GM19324 (cell line): ENCODE data around the gene MID1.

Source experiments
- ATAC-seq: cut with Tn5 transposase; IDR thresholded peaks from one replicate; pipeline ENCODE4 v1.9.1; 2021; ENCODE audit warnings: mild to moderate bottlenecking, moderate library complexity; ENCODE audit not compliant: unreplicated experiment, low FRiP score

The MID1 gene

DNA sequence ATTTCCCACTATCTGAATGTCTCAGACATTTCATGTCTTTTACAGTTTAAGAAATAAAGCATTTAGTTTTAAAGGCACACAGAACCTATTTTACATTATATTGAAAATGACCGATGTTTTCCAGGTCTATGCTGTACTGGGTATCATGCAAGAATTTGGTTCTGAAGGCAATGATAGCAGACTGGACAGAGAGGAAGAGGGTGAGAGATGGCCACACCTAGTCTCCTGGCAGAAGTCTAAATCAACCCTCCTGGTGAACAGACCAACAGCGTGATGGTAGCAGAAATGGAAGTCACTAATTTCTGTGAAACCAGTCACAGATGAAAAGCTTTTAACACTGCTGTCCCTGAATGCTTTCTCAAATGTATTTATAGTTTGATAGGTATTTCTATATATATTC is 41.9 kb downstream of the MID1 start:
- no peak for ATAC-seq

GRCh38 chrX:10577853-10578252 is 42.5 kb downstream of the MID1 start:
- ATAC-seq: no peak

DNA sequence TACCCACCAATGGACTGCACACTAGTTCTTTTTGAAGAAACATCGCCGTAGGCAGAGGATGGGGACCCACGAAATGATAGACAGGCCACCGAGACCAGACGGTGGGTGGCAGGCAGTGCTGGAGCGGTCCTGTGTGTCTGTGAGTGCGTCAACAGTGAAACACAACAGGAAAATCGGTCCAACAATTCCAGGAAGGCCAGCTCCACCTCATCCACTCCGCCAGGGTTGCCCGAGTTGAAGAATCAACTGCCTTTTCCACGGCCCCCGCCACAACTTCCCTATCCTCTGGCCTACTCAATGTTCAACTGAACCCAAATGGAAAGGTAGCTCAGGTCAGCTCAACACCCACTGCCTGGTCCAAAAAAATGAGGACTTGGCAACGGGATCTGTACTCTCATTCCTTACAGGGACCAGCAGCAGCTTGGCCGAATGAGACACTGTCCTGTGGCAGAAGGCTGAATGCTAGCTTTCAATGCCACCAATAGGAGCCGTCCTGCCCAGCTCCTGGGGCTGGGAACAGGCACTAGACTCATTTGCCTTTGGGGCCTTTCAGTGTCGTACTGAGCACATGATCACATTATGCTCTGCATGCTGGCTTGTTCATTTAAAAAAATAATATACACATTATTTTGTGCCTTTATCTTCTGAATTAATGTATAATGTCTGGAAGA is 43.5 kb downstream of the MID1 start:
- ATAC-seq: no peak

DNA sequence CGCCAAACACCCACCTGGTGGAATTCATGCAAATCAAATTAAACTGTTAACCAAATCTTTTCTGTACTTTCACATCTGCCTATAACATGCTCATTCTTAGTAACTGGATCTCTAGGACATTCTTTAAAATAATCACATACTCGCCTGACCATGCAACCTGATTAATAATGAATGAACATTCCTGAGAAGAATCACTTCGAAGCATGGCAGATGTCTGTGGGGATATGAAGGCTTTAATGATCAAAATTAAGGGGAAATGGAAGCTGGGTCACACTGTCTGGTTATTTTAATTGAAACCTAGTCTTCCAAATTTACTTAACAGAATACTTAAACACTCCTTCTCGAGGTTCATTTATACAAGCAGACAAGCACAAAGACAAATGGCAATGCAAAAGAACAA is 44.2 kb downstream of the MID1 start:
- ATAC-seq: no peak

- no peak for ATAC-seq
Observed at GRCh38 chrX:10574663-10575062, 45.7 kb downstream of the MID1 start.

DNA sequence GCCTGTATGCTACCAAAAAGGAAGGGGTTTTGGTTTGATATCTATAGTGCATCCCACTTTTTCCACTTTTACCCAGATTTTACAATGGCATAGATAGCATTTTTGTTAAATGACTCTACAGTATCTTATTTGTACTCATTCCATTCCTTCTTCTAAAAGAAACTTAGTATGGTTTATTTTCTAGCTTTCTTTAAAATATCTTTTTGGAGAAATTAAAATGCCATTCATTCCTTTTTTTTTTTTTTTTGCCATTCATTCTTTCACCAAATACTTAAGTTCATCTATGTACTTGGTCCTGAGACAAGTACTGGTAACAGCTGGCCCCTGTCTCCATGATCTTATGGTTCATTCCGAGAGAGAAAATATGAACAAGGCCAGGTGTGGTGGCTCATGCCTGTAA is 49.1 kb downstream of the MID1 start:
- no peak for ATAC-seq

DNA sequence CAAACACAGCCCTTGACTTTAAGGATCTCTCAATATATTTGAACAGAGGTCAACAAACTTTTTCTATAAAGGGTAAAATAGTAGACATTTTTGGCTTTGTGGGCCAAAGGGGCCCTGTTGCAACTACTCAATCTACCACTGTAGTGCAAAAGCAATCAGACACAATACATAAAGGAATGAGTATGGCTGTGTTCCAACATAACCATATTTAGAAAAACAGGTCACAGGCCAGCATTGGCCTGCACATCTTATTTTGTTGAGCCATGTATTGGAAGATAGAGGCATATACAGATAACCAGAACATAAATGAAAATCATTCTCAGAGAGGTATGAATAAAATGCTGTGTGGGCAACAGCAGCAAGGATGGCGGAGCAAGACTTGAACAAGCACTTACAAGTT is 49.8 kb downstream of the MID1 start:
- no peak for ATAC-seq

GRCh38 chrX:10569946-10570345 is 50.4 kb downstream of the MID1 start:
- ATAC-seq: no peak

- no peak for ATAC-seq
Observed at GRCh38 chrX:10568428-10568827, 52.0 kb downstream of the MID1 start.

DNA sequence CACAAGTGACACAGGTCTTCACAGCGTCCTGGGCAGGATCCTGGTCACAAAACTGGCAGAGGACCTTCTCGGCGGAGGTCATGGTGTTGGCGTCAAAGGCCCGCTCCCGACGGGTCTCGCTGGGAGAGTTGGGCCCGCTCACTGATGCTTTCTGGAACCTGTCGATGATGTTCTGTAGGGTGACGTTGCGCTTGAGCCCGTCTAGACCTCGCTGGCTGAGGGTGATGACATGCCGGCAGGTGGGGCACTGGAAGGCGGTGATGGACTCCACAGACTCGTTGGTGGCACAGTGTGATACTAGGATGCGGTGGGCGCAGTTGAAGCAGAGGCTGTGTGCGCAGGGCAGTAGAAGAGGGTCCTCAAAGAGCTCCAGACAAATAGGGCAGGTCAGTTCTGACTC is 53.2 kb downstream of the MID1 start:
- no peak for ATAC-seq

GRCh38 chrX:10566716-10567097 is 53.7 kb downstream of the MID1 start:
- no peak for ATAC-seq

GRCh38 chrX:10564484-10564883 is 55.9 kb downstream of the MID1 start:
- ATAC-seq: no peak

GRCh38 chrX:10557166-10557565 is 63.2 kb downstream of the MID1 start:
- no peak for ATAC-seq

DNA sequence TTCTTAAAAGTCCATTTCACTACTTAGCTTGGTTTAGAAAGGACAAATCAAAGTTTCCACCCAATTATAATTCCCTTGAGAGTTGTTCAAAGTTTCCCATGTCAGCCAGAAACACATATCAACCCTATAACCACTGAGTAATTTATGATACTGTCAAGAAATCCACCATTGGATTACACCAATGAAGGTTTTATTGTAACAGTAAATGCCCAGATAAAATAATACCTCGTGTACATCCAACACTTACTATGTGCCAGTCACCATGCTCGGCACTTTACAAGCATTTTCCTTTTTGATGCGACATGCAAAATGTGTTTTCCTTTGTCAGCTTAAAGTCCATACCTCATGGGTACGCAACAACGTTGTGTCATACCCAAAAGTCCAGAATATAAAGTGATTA is 64.0 kb downstream of the MID1 start:
- ATAC-seq: no peak

- ATAC-seq: no peak
Observed at GRCh38 chrX:10555846-10556245, 64.5 kb downstream of the MID1 start.

- no peak for ATAC-seq
Observed at GRCh38 chrX:10554612-10555270, 65.6 kb downstream of the MID1 start.

GRCh38 chrX:10549280-10549679 is 71.1 kb downstream of the MID1 start:
- no peak for ATAC-seq

DNA sequence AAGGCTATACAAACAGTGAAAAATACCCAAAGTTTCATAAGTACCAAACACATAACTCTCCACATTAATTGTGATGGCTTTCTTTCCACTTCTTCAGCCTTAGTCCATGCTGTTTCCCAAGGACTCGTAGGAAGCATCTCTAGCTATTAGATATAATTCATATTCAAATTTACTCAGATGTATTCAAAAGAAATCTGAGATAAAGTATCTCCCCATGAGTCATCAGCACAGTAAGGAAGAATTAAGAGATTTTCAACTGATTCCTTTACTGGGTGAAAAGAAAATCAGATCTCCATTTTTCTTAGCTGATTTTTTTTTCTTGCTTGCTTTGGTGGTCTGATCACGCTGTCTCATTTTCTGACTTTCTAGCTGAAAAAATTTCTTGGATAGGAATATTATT is 71.7 kb downstream of the MID1 start:
- no peak for ATAC-seq

- ATAC-seq: no peak
Observed at GRCh38 chrX:10545882-10546281, 74.5 kb downstream of the MID1 start.

DNA sequence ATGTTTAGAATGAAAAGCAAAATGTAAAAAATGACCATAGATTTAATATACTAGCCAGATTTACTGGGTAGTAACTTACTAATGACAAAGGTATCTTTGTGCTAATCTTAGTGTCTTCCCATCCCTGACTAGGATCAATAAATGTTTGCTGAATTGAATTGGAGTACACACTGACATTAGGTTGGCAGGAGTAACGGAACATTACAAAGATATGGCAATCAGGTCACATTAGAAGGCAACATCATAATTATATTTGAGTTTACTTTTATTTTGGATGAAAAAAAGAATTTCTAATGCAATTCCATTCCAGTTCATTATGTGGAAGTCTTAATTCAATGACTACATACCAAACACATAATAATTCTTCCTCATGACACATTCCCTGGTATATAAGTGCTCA is 77.8 kb downstream of the MID1 start:
- ATAC-seq: no peak

DNA sequence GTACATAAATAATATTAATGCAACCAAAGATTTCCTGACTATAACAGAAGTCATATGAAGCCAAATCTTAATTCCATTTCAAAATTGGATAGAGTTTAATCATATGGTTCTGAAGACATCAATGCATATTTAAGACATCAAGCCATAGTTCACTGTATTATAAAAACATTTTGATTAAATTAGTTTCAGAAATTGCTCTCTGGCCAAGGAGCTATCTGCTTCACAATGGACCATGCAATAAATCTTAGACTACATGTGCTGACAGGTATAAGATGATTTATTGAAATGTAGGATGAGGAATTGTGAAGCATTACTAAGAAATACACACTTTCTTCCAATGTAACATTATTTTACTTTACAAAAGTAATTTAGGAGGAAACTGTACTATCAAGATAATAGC is 81.6 kb downstream of the MID1 start:
- ATAC-seq: no peak

DNA sequence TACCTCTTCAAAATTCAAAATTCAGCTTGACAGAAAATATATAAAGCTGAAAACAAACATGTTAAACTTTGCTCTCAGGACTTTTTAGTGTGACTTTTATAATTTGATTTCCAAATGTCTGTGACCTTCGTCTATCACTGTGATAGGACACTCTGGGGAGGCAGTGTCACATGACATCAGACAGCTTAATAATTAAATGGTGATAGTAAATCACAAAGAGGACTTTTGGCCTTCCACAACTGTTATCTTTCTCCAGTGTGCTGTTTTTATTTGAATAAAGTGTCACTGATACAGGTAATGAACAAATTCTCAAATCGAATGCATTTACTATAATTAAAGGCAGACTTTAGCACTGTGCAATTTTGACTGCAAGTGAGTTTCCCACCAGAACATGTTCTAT is 83.1 kb downstream of the MID1 start:
- ATAC-seq: no peak

GRCh38 chrX:10536744-10537143 is 83.6 kb downstream of the MID1 start:
- ATAC-seq: no peak
